H1 (cell line): ENCODE measurements around the gene SPRR2F. TPM values are rescaled to one million over a fixed set of nuclear protein-coding genes. Genes with fewer than 3 reads are reported as not detected.

Source experiments
- CTCF ChIA-PET: fragments of 300-600 bp; sonication (Branson Sonifier 250); formaldehyde crosslinking; loops from one replicate; lab custom pipeline; 2021; ENCODE audit not compliant: partially characterized antibody; lab: Charles Lee
- POLR2A ChIA-PET: fragments of 300-600 bp; sonication (Branson Sonifier 250); formaldehyde crosslinking; loops from one replicate; lab custom pipeline; 2021; ENCODE audit warnings: inconsistent platforms; ENCODE audit not compliant: partially characterized antibody; lab: Charles Lee
- DNase-seq, 2 experiments: peaks; one replicate each; pipeline versions ENCODE4 v3.0.0 to v3.0.0-alpha.2; 2010 to 2022; ENCODE audit warnings: low spot score in 2 of 2, low read depth in 1 of 2, mixed read lengths in 1 of 2
- FAIRE-seq: peaks from 2 replicates; lab custom pipeline; 2011; peaks lifted over from hg19 to GRCh38; lab: Jason Lieb, UNC
- H2AFZ ChIP-seq: 2 replicates; pipeline ENCODE4 v1.8.1; 2012; ENCODE audit warnings: low read length, inconsistent platforms
- H2AK5ac ChIP-seq: 2 replicates; pipeline ENCODE4 v1.6.1; 2013; ENCODE audit warnings: low read depth, low read length
- H2BK120ac ChIP-seq: replicated peaks from 2 replicates; pipeline ENCODE3; 2013; ENCODE audit warnings: low read depth, low read length, inconsistent platforms
- H2BK12ac ChIP-seq: 2 replicates; pipeline ENCODE4 v1.6.1; 2013; ENCODE audit warnings: low read depth, low read length
- H2BK15ac ChIP-seq: 2 replicates; pipeline ENCODE4 v1.6.1; 2013; ENCODE audit warnings: low read length
- H2BK20ac ChIP-seq: 2 replicates; pipeline ENCODE4 v1.6.1; 2013; ENCODE audit warnings: low read length
- H2BK5ac ChIP-seq: 2 replicates; pipeline ENCODE4 v1.6.1; 2013; ENCODE audit warnings: low read depth, low read length
- H3K14ac ChIP-seq: 2 replicates; pipeline ENCODE4 v1.6.1; 2013; ENCODE audit warnings: inconsistent platforms; ENCODE audit not compliant: insufficient read length
- H3K18ac ChIP-seq: 2 replicates; pipeline ENCODE4 v1.6.1; 2013; ENCODE audit warnings: low read length; ENCODE audit errors: extremely low read depth
- H3K23ac ChIP-seq: 2 replicates; pipeline ENCODE4 v1.6.1; 2013; ENCODE audit warnings: inconsistent platforms; ENCODE audit not compliant: insufficient read length
- H3K23me2 ChIP-seq: 2 replicates; pipeline ENCODE4 v1.6.1; 2013; ENCODE audit warnings: low read depth, low read length
- H3K27ac ChIP-seq: 2 replicates; pipeline ENCODE4 v1.6.1; 2011; ENCODE audit warnings: low read depth, low read length, inconsistent platforms
- H3K27me3 ChIP-seq, 4 experiments: replicated peaks in 1 of 4; 1 replicate in 1 of 4; 2 replicates in 3 of 4; pipeline versions ENCODE4 v1.6.1 to v1.8.1; 2011 to 2013; ENCODE audit warnings: low read length in 3 of 4, mild to moderate bottlenecking in 3 of 4, inconsistent platforms in 2 of 4, mixed read lengths in 2 of 4, moderate library complexity in 1 of 4; ENCODE audit not compliant: control insufficient read depth in 3 of 4, insufficient read depth in 3 of 4; ENCODE audit errors: extremely low read depth in 1 of 4
- H3K36me3 ChIP-seq, 4 experiments: 2 replicates each; pipeline versions ENCODE4 v1.6.1 to v1.8.1; 2011 to 2013; ENCODE audit warnings: mild to moderate bottlenecking in 4 of 4, low read length in 3 of 4, moderate library complexity in 2 of 4, control low read depth in 1 of 4, inconsistent platforms in 1 of 4; ENCODE audit not compliant: insufficient read depth in 4 of 4, control insufficient read depth in 2 of 4
- H3K4ac ChIP-seq: replicated peaks from 2 replicates; pipeline ENCODE3; 2013; ENCODE audit warnings: low read length, low read depth, mixed read lengths, inconsistent platforms; ENCODE audit not compliant: insufficient read length
- H3K4me1 ChIP-seq, 4 experiments: replicated peaks in 1 of 4; 1 replicate in 1 of 4; 2 replicates in 3 of 4; pipeline versions ENCODE4 v1.6.1 to v1.8.1; 2011 to 2013; ENCODE audit warnings: low read length in 3 of 4, inconsistent platforms in 2 of 4, mixed read lengths in 1 of 4; ENCODE audit not compliant: insufficient read depth in 4 of 4, control insufficient read depth in 3 of 4
- H3K4me2 ChIP-seq, 2 experiments: 2 replicates each; pipeline versions ENCODE4 v1.6.1 to v1.8.1; 2011 to 2013; ENCODE audit warnings: low read depth in 2 of 2, low read length in 2 of 2, control low read depth in 1 of 2, inconsistent platforms in 1 of 2, mild to moderate bottlenecking in 1 of 2; ENCODE audit not compliant: insufficient read depth in 1 of 2
- H3K4me3 ChIP-seq, 4 experiments: fragments of 200-600, 300-600 bp in 1 of 4; sonication (generic), shearing (Covaris generic), sonication (Bioruptor Twin) in 1 of 4; 2 replicates each; pipeline versions ENCODE4 v1.5.1 to v1.8.1; 2011 to 2016; ENCODE audit warnings: low read length in 4 of 4, low read depth in 3 of 4, control low read depth in 2 of 4, inconsistent platforms in 2 of 4, mild to moderate bottlenecking in 2 of 4, mixed read lengths in 1 of 4, moderate library complexity in 1 of 4; ENCODE audit not compliant: insufficient read depth in 2 of 4; ENCODE audit errors: extremely low read depth in 1 of 4
- H3K56ac ChIP-seq: replicated peaks from 2 replicates; pipeline ENCODE3; 2013; ENCODE audit warnings: low read depth, mild to moderate bottlenecking, mixed read lengths, low read length, inconsistent platforms; ENCODE audit not compliant: insufficient read length
- H3K79me1 ChIP-seq: 2 replicates; pipeline ENCODE4 v1.6.1; 2013; ENCODE audit warnings: low read depth, low read length, control low read depth
- H3K79me2 ChIP-seq, 2 experiments: 2 replicates each; pipeline versions ENCODE4 v1.6.1 to v1.8.1; 2012 to 2013; ENCODE audit warnings: low read length in 2 of 2, mild to moderate bottlenecking in 2 of 2, inconsistent platforms in 1 of 2; ENCODE audit not compliant: insufficient read depth in 2 of 2, control insufficient read depth in 1 of 2
- H3K9ac ChIP-seq, 4 experiments: replicated peaks in 1 of 4; 1 replicate in 1 of 4; 2 replicates in 3 of 4; pipeline versions ENCODE4 v1.6.1 to v1.8.1; 2011 to 2013; ENCODE audit warnings: low read depth in 3 of 4, low read length in 3 of 4, control low read depth in 2 of 4, mild to moderate bottlenecking in 2 of 4, moderate library complexity in 2 of 4, inconsistent platforms in 1 of 4; ENCODE audit errors: extremely low read depth in 1 of 4
- H3K9me3 ChIP-seq, 2 experiments: 2 replicates each; pipeline versions ENCODE4 v1.6.1 to v1.8.1; 2012 to 2013; ENCODE audit warnings: mild to moderate bottlenecking in 2 of 2, moderate library complexity in 2 of 2, control low read depth in 1 of 2, inconsistent platforms in 1 of 2, low read depth in 1 of 2, low read length in 1 of 2, mixed read lengths in 1 of 2; ENCODE audit not compliant: insufficient read depth in 2 of 2
- H4K20me1 ChIP-seq, 2 experiments: replicated peaks in 1 of 2; 2 replicates each; pipeline versions ENCODE3 to v1.8.1; 2011 to 2013; ENCODE audit warnings: inconsistent platforms in 2 of 2, low read length in 2 of 2, mild to moderate bottlenecking in 1 of 2; ENCODE audit not compliant: insufficient read depth in 2 of 2, control insufficient read depth in 1 of 2
- H4K5ac ChIP-seq: 2 replicates; pipeline ENCODE4 v1.6.1; 2013; ENCODE audit warnings: low read length, low read depth, mixed read lengths, inconsistent platforms; ENCODE audit not compliant: insufficient read length
- H4K8ac ChIP-seq: 2 replicates; pipeline ENCODE4 v1.8.0; 2013; ENCODE audit warnings: mild to moderate bottlenecking, moderate library complexity, low read length, inconsistent platforms; ENCODE audit not compliant: insufficient read depth; ENCODE audit errors: extremely low read depth
- H4K91ac ChIP-seq: replicated peaks from 2 replicates; pipeline ENCODE3; 2013; ENCODE audit warnings: low read length, mixed read lengths, inconsistent platforms; ENCODE audit not compliant: insufficient read length
- CBX8 ChIP-seq: fragments of 300-800, 300-1000 bp; sonication (generic); IDR thresholded peaks from 2 replicates; pipeline ENCODE4 v1.7.1; 2016; ENCODE audit warnings: low read depth, low read length, borderline replicate concordance
- CREB1 ChIP-seq: IDR thresholded peaks from 2 replicates; pipeline ENCODE4 v1.6.1; 2012; ENCODE audit warnings: inconsistent platforms
- JUN ChIP-seq: IDR thresholded peaks from 2 replicates; pipeline ENCODE4 v1.6.1; 2011; ENCODE audit warnings: low read depth, mild to moderate bottlenecking, improper control_type of control experiment, low read length
- JUND ChIP-seq: IDR thresholded peaks from 2 replicates; pipeline ENCODE4 v1.6.1; 2011; ENCODE audit warnings: mild to moderate bottlenecking, improper control_type of control experiment, low read length
- KDM4A ChIP-seq: IDR thresholded peaks from one replicate; pipeline ENCODE4 v1.7.1; 2012; ENCODE audit warnings: low read depth, mild to moderate bottlenecking, moderate library complexity, low read length, inconsistent platforms; ENCODE audit not compliant: severe bottlenecking
- POU5F1 ChIP-seq: IDR thresholded peaks from 2 replicates; pipeline ENCODE4 v1.6.1; 2011; ENCODE audit warnings: low read depth, mild to moderate bottlenecking, low read length, moderate library complexity
- RXRA ChIP-seq: IDR thresholded peaks from 2 replicates; pipeline ENCODE4 v1.6.1; 2011; ENCODE audit warnings: low read depth, mild to moderate bottlenecking, low read length, moderate library complexity; ENCODE audit not compliant: insufficient read depth
- TEAD4 ChIP-seq: IDR thresholded peaks from 2 replicates; pipeline ENCODE4 v1.6.1; 2012; ENCODE audit warnings: low read depth, low read length, inconsistent platforms, mixed read lengths
- WGBS, 2 experiments: shearing (Covaris generic) in 1 of 2; methylation state at CpG; one replicate each; pipeline versions ENCODE4 v1.1.6 to v1.1.7; 2013 to 2015; ENCODE audit warnings: low lambda C conversion rate in 2 of 2, mixed read lengths in 2 of 2, inconsistent platforms in 1 of 2, low coverage in 1 of 2, missing lambda C conversion rate in 1 of 2; ENCODE audit not compliant: insufficient replicate concordance in 2 of 2, insufficient coverage in 1 of 2, insufficient read length in 1 of 2; ENCODE audit errors: extremely low coverage in 1 of 2, missing lambda C conversion rate in 1 of 2; 5-methylcytosine and 5-hydroxymethylcytosine counted together
- polyA plus RNA-seq, 7 experiments: library from polyadenylated mRNA; depleted of rRNA in 3 of 7; stranded (reverse) in 5 of 7; unstranded in 2 of 7; fragments of >200 nt in 5 of 7; fragments of 200-250 nt in 2 of 7; gene quantifications; 1 replicate in 5 of 7; 2 replicates in 1 of 7; 4 replicates in 1 of 7; pipeline versions ENCODE4 v1.2.1 to v1.2.3, GENCODE V29; 2011 to 2013; ENCODE audit warnings: missing spikeins in 2 of 7, mixed read lengths in 2 of 7
- total RNA-seq: library from RNA; stranded (reverse); fragmentation: NEBNext Ultra II Directional; extraction: Animal tissue kit (Norgen Biotek cat#: 25700); gene quantifications from 2 replicates; pipeline ENCODE4 v1.2.1, GENCODE V29; 2021
- TF ChIP-seq, protein P1 (sequence below): IDR thresholded peaks from 2 replicates; pipeline ENCODE4 v1.6.1; 2012; ENCODE audit warnings: inconsistent platforms
- TF ChIP-seq, protein P2 (sequence below): IDR thresholded peaks from 2 replicates; pipeline ENCODE4 v1.6.1; 2011; ENCODE audit warnings: low read depth, mild to moderate bottlenecking, low read length; ENCODE audit not compliant: insufficient read depth

The SPRR2F gene
- total and polyA plus RNA-seq, 2 of the 8 experiments (the other 6 are each of a cell fraction or from before 2014, with no cell fraction given): 0.50 to 1.1 TPM

DNA sequence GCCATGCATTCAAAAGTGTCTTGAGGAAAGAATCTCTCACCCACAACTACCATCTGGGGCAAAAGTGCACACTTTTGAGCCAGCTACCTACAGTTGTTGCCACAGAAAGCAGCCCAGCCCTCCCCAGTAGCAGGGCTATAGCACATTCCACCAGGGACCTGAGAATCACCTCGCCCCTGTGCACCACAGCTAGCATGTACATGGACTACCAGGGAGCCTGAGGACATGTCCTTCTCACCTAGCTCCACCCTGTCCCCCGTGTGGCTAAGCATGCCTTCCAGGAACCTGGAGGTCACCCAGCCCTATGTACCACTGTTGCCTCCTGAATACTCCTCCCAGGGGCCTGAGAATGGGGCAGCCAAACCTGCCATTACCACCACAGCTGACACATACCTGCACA, 20.4 kb upstream of the SPRR2F start:
- peak overlapping the region; percentile 99; the same call in 1 of the 2 replicates for H2BK20ac ChIP-seq
- 0 out of 2 replicates have a peak overlapping the region, but pooled peaks have one; percentile 28 for H3K27ac ChIP-seq
- no peaks in the 10 kb centered on the region for H3K23me2 ChIP-seq
- H2BK120ac ChIP-seq: peak overlapping the region; percentile 99
- no peak for FAIRE-seq
- H4K20me1 ChIP-seq: no peaks in the 10 kb centered on the region
- H3K4me2 ChIP-seq: no peak overlapping the region
- peak overlapping the region; percentile 87 for H3K18ac ChIP-seq
- H3K79me2 ChIP-seq: no peaks in the 10 kb centered on the region
- no peak overlapping the region for H2AFZ ChIP-seq
- H3K56ac ChIP-seq: no peak overlapping the region
- no peak for DNase-seq
- peak overlapping the region; percentile 98 for H4K91ac ChIP-seq
- H3K4me3 ChIP-seq: no peak overlapping the region
- H2BK5ac ChIP-seq: peak overlapping the region; percentile 89
- H3K23ac ChIP-seq: no peak overlapping the region
- H3K79me1 ChIP-seq: no peaks in the 10 kb centered on the region
- no peak overlapping the region for H3K9ac ChIP-seq
- no peak overlapping the region for H3K14ac ChIP-seq
- H3K4ac ChIP-seq: peak overlapping the region; percentile 36
- H3K4me1 ChIP-seq: peaks cover 0 to 11% (median 0%) of the 10 kb centered on the region in 4 experiments; a peak in 2 of 7 replicates
- H2BK12ac ChIP-seq: peak overlapping the region; percentile 100
- H3K36me3 ChIP-seq: no peaks in the 10 kb centered on the region
- H3K9me3 ChIP-seq: no peaks in the 10 kb centered on the region
- peak overlapping the region; percentile 97; the same call in 1 of the 2 replicates for H2AK5ac ChIP-seq
- H3K27me3 ChIP-seq: no peaks in the 10 kb centered on the region
- ChIA-PET CTCF (interaction anchor here (1.8 kb wide), 1 partner anchor 50 kb away, joined by 4 read pairs; no protein-coding TSS in a partner anchor), POLR2A (no interaction called here)
- H4K8ac ChIP-seq: no peak overlapping the region
- 86% methylated on average over 2 of the region's 2 CpGs; no CpG with 5 or more reads in 1 of the 2 experiments for WGBS, 2 experiments
- H4K5ac ChIP-seq: no peak overlapping the region
- H2BK15ac ChIP-seq: 0 out of 2 replicates have a peak overlapping the region, but pooled peaks have one; percentile 88
- TF ChIP-seq TEAD4: no peak
- TF ChIP-seq CREB1: no peak
- TF ChIP-seq POU5F1: no peak
- TF ChIP-seq JUN: no peak
- no peak for TF ChIP-seq RXRA
- TF ChIP-seq CBX8: no peak
- TF ChIP-seq, protein P1, sequence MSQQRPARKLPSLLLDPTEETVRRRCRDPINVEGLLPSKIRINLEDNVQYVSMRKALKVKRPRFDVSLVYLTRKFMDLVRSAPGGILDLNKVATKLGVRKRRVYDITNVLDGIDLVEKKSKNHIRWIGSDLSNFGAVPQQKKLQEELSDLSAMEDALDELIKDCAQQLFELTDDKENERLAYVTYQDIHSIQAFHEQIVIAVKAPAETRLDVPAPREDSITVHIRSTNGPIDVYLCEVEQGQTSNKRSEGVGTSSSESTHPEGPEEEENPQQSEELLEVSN: no peak
- TF ChIP-seq, protein P2, sequence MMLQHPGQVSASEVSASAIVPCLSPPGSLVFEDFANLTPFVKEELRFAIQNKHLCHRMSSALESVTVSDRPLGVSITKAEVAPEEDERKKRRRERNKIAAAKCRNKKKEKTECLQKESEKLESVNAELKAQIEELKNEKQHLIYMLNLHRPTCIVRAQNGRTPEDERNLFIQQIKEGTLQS: no peak
- TF ChIP-seq JUND: no peak
- TF ChIP-seq KDM4A: no peak
